ENCODE results near the gene MPST. TPM values are rescaled to one million over a fixed set of nuclear protein-coding genes. Genes with fewer than 3 reads are reported as not detected.

Gene MPST
- total RNA-seq, 2 experiments from 2014 or later, result 29.6 to 32.7 TPM

DNA sequence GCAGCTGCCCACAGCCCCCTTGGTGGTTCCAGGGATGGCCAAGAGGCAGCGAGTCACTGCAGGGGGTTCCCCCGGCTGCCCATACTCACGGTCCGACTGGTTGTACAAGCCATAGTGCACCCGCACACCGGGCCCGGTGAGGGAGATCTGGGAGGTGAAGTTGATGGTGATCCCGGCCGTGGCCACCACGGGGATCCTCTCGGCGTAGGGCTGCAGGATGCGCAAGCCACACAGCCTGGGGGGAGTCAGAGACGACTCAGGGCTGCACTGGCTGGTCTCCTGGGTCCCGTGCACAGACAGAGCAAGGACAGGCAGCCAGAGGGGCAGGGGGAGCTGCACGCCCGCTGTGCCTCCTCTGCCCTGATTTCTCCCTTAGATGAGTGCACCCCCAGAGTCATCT is 55.5 kb downstream of the MPST start:
- ChIA-PET POLR2A (interaction anchor here (1.1 kb wide), 1 partner anchor 52 kb away, joined by 3 read pairs; no protein-coding TSS in a partner anchor), CTCF (interaction anchor here (0.6 to 2.5 kb wide), 2 partner anchors 87 to 125 kb away, joined by 3 to 9 read pairs; no protein-coding TSS in a partner anchor)
- Mint-ChIP-seq H3K36me3 (ENCODE audit: low read depth) (no peaks in the 10 kb centered on the region), H3K4me1 (peaks cover 40% of the 10 kb centered on the region), H3K4me3 (no peak overlapping the region), H3K9me3 (no peaks in the 10 kb centered on the region), H3K27ac (no peak overlapping the region), H3K27me3 (peaks cover 1% of the 10 kb centered on the region)
- no peak for DNase-seq

DNA sequence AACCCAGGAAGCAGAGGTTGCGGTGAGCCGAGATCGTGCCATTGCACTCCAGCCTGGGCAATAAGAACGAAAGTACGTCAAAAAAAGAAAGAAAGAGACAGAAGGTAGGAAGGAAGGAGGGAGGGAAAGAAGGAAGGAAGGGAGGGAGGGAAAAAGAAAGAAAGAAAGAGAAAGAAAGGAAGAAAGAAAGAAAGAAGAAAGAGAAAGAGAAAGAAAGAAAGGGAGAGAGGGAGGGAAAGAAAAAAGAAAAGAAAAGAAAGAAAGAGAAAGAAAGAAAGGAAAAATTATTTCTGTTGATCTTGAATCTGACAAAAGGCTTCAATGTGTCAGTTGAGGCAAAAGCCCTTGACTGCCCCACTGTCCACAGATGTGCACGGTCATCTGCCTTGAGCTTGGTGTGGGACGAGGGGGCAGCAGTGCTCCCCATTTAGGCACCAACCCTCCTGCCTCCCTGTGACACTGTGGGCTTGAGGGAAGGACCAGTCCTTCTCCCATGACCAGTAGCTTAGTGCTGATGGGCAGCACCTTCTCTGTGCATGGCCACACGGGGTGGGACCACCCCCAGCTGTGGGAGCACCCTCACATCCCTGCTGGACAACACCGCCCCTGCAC is 56.4 kb downstream of the MPST start:
- Mint-ChIP-seq H3K27me3 (no peaks in the 10 kb centered on the region), H3K27ac (no peak overlapping the region), H3K36me3 (ENCODE audit: low read depth) (no peaks in the 10 kb centered on the region), H3K4me3 (no peak overlapping the region), H3K9me3 (no peaks in the 10 kb centered on the region), H3K4me1 (peaks cover 48% of the 10 kb centered on the region)
- CTCF ChIA-PET, result interaction anchor here (0.6 to 2.5 kb wide), 7 partner anchors 46 to 499 kb away, joined by 3 to 15 read pairs (median 5); no protein-coding TSS in a partner anchor
- POLR2A ChIA-PET, result interaction anchor here (1.0 to 1.9 kb wide), 9 partner anchors 47 to 153 kb away, joined by 3 to 11 read pairs (median 4); partner anchors contain the start of gene IL2RB
- no peak for DNase-seq

DNA sequence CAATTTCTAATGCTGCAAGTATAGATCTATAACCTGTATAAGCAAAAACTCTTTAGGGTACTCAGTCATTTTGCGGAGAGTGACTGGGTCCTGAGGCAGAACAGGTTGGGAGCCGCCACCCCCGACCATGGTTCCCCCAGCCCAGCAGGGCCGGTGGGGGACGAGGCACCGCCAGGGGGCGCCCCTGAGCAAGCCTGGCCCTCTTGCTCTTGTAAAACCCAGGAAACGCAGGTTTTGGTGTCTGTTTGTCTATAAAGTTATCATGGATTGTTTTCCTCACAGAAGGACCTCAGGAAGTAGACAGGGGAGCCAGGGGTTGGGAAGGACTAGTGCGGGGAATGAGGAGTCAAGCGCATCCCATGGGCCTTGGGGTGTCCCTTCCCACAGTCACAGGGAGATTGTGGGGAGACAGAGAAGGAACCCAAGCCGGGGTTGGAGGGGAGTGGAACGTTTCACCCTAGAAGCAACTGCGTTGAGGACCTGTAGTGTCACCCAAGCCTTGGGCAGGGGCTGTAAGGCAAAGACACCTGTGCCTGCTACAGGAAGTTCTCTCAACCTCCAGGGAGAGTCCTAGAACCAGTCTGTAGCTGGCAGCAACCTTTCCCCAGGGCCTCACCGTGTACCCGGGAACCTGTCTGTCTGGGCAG is 58.4 kb downstream of the MPST start:
- ChIA-PET POLR2A (interaction anchor here (0.7 to 6.2 kb wide), 8 partner anchors 45 to 128 kb away, joined by 3 to 194 read pairs (median 28); partner anchors contain the start of gene IL2RB), CTCF (interaction anchor here (0.9 to 5.2 kb wide), 10 partner anchors 11 to 183 kb away, joined by 3 to 81 read pairs (median 4); partner anchors contain the start of gene KCTD17)
- Mint-ChIP-seq H3K27me3 (no peaks in the 10 kb centered on the region), H3K27ac (peak overlapping the region; percentile 100), H3K4me3 (peak overlapping the region; percentile 1), H3K36me3 (ENCODE audit: low read depth) (peaks cover 3% of the 10 kb centered on the region), H3K9me3 (no peaks in the 10 kb centered on the region), H3K4me1 (peaks cover 68% of the 10 kb centered on the region)
- peak; percentile 88 for DNase-seq

DNA sequence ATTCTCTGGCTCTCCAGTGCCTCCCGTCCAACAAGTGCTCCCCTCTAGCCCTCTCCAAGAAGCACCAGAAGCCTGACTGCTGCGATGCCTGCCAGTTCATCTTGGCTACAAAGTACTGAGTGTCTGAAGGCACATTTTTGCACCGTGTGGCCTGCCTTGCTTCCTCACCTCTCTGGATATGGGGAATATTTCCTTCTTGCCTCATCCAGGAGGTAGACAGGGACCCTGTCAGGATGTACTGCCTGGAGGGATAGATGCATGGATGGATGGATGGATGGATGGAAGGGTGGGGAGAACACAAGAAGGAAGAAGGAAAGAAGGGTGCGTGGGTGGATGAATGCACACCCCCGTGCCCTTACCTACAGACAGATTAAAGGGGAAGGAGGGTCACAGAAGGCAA is 59.6 kb downstream of the MPST start:
- Mint-ChIP-seq H3K36me3 (ENCODE audit: low read depth) (peaks cover 9% of the 10 kb centered on the region), H3K27me3 (no peaks in the 10 kb centered on the region), H3K27ac (peak overlapping the region; percentile 100), H3K4me3 (peak overlapping the region; percentile 70), H3K4me1 (peaks cover 81% of the 10 kb centered on the region), H3K9me3 (no peaks in the 10 kb centered on the region)
- peak; percentile 39 for DNase-seq
- ChIA-PET CTCF (interaction anchor here (0.8 to 5.2 kb wide), 25 partner anchors 11 to 488 kb away, joined by 3 to 81 read pairs (median 4); partner anchors contain the start of genes IL2RB, KCTD17 and RAC2), POLR2A (interaction anchor here (0.8 to 6.2 kb wide), 22 partner anchors 10 to 825 kb away, joined by 3 to 194 read pairs (median 7); partner anchors contain the start of genes IL2RB, KCTD17, MPST and NCF4)

Other genes with a start within 250 kb of the MPST start
- gene IFT27, start 243.6 kb upstream of the MPST start, total RNA-seq, result 10 to 100 TPM; 28.3 to 29.5 TPM
- not detected for gene PVALB, start 202.7 kb upstream of the MPST start, total RNA-seq
- gene NCF4, start 158.7 kb upstream of the MPST start, total RNA-seq, result 10 to 100 TPM; 59.9 to 60.1 TPM
- gene CSF2RB, start 106.1 kb upstream of the MPST start, total RNA-seq, result 1 to 10 TPM; 2.3 to 3.0 TPM
- 1 to 10 TPM; 7.2 to 8.3 TPM for gene TST, start 295 bp upstream of the MPST start, total RNA-seq
- gene KCTD17, start 32.0 kb downstream of the MPST start, total RNA-seq, result 10 to 100 TPM; 34.5 to 36.3 TPM
- gene TMPRSS6, start 90.0 kb downstream of the MPST start, total RNA-seq, result 10 to 100 TPM; 14.0 to 14.7 TPM
- 100 to 1,000 TPM; 320 to 323 TPM for gene IL2RB, start 130.2 kb downstream of the MPST start, total RNA-seq
- gene C1QTNF6, start 168.5 kb downstream of the MPST start, total RNA-seq, result 10 to 100 TPM; 10.2 to 10.3 TPM
- gene SSTR3, start 192.7 kb downstream of the MPST start, total RNA-seq, result 1 to 10 TPM; 3.4 to 3.9 TPM
- 1,000 to 10,000 TPM in 1 of 2 experiments, 100 to 1,000 TPM in 1; 984 to 1,005 TPM for gene RAC2, start 224.5 kb downstream of the MPST start, total RNA-seq

All from activated CD4-positive, alpha-beta memory T cell treated with anti-CD3 and anti-CD28 coated beads, Interleukin-2, amount 10 ng/mL, durations not matched to agents 7 days and 5 days (primary cell).